ENCODE measurements around the gene MITF. TPM values are rescaled to one million over a fixed set of nuclear protein-coding genes. Genes with fewer than 3 reads are reported as not detected.

The MITF gene
- total RNA-seq, 2 experiments from 2014 or later, result 0.10 TPM; not detected in 1

DNA sequence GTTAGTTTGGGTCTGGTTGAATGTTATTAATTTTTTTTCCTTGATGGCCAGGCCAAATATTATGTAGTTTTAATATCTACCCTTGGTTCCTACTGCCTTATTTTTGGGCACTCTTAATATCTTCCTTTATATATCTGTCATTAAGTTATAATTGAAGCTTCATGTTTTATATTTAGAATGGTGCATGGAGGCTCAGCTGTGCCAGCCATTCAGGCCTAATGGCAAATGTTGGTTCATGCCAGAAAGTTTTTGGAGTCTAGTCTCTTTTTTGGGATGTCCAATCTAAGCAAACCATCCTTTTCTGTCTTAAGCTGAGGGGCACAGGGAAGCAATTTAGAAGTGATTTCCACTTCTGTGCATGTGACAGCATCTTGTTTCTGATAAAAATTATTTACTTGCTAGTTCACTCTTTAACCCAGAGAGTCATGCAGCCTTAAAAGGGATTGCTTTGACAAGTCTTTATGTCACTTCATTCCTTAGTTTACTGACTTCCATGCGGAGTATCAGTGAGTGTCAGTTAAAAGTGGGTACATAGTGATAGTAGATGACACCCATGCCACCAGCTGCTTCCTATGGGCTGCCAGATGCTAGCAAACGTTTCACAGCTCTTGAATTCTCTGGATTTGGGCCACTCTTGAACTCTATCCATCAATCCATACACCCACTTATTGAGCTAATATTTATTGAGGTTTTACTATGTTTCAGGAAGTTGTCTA, 33.0 kb downstream of the MITF start:
- Mint-ChIP-seq H3K4me3 (no peak overlapping the region), H3K36me3 (ENCODE audit: low read depth) (no peaks in the 10 kb centered on the region), H3K27me3 (no peaks in the 10 kb centered on the region), H3K9me3 (no peaks in the 10 kb centered on the region), H3K4me1 (no peaks in the 10 kb centered on the region), H3K27ac (no peak overlapping the region)
- no peak for DNase-seq
- CTCF ChIA-PET, result interaction anchor here (1.1 kb wide), 1 partner anchor 182 kb away, joined by 3 read pairs; no protein-coding TSS in a partner anchor
- POLR2A ChIA-PET, result no interaction called here

DNA sequence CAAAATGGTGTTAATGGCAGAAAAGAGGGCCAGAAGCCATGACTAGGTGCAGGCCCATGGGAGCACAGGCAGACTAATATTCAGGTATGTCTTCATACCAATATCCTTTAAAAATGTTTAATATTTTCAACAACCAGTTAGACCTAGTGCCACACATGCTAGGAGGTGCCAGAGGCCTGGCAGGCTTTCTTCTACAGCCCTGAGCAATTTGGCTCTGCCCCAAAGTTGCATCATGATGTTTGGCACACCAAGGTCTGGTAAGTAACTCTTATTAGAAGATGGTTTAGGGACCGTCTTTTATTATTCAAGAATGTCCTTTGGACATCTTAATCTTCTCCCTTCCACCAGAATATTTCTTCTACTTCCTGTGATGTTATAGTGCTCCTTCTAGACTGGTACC, 34.8 kb downstream of the MITF start:
- no peaks in the 10 kb centered on the region for H3K9me3 Mint-ChIP-seq
- no peak overlapping the region for H3K27ac Mint-ChIP-seq
- POLR2A ChIA-PET, result no interaction called here

DNA sequence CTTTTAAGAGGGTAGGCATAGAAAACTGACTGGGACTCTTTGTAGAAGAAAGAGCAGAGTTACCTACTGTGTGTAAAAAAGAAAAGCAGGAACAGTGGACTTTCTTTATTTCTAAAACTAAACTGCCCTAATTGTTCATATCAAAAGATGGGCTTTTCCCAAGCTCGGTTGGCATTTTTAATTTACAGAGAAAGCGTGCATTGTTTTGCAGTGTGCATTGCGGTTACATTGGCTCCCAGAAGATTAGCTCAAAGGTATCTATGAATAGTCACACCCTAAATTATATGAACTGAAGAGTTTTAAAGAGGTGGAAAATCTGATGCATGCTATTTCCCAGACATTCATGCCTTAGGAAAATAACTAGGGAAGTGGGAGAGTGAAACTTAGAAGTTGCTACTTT, 36.5 kb downstream of the MITF start:
- ChIA-PET POLR2A (no interaction called here), CTCF (no interaction called here)
- H3K27ac Mint-ChIP-seq, result no peak overlapping the region
- no peaks in the 10 kb centered on the region for H3K4me1 Mint-ChIP-seq
- no peak for DNase-seq
- H3K27me3 Mint-ChIP-seq, result no peaks in the 10 kb centered on the region
- no peaks in the 10 kb centered on the region for H3K36me3 Mint-ChIP-seq (ENCODE audit: low read depth)
- H3K4me3 Mint-ChIP-seq, result no peak overlapping the region
- no peaks in the 10 kb centered on the region for H3K9me3 Mint-ChIP-seq

More for the DNA sequence above, 34.8 kb downstream of the MITF start:
- no peaks in the 10 kb centered on the region for H3K27me3 Mint-ChIP-seq
- no peak overlapping the region for H3K4me3 Mint-ChIP-seq
- no peaks in the 10 kb centered on the region for H3K4me1 Mint-ChIP-seq
- H3K36me3 Mint-ChIP-seq (ENCODE audit: low read depth), result no peaks in the 10 kb centered on the region
- CTCF ChIA-PET, result no interaction called here
- DNase-seq, result no peak

DNA sequence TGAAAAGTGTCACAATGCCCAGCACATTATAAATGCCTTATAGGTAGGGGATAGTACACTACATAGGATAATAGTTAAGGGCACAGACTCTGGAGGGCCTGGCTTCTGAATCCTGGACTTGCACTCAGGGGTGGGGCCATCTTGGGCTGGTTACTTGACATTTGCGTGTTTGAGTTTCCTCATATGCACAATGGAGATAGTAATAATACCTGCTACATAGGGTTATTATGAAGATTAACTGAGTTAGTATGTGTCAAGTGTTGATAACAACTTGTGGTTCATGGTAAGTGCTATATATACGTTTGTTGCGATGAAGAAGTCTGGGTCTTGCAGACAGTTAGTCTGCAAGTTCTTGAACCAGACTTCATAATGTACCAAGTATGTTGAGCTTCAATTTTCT, 37.0 kb downstream of the MITF start:
- Mint-ChIP-seq H3K4me1 (no peaks in the 10 kb centered on the region), H3K9me3 (no peaks in the 10 kb centered on the region), H3K27ac (no peak overlapping the region), H3K27me3 (no peaks in the 10 kb centered on the region), H3K4me3 (no peak overlapping the region), H3K36me3 (ENCODE audit: low read depth) (no peaks in the 10 kb centered on the region)
- ChIA-PET CTCF (no interaction called here), POLR2A (no interaction called here)
- DNase-seq, result no peak

DNA sequence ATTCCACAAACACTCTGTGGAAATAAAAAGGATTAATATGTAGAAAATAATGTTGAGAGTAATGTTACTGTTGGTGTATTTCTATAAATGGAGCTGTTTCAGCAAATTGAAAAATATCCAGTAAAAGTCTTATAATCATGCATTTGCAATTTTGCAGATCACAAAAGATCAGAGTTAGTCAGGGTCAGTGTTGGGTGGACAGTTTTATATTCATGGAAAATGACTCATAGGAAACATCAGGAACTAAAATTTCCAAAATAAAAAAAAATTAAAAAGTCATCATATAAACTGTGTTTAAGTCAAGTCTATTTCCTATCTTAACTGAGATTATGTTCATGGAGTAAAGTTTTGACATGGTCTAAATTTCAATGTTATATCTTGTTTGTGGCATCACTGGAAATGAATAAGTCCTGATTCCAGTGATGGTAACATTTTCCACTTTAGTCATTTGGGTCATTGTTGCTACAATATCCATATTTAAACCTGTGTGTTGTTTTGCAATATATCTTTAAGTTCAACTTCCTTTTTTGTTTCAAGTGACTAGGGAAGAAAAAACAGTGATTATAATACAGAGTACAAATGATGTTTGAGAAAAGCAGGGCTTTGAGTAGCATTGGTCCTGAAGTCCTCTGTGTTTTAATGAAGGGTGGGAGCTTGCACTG, 37.8 kb downstream of the MITF start:
- no peaks in the 10 kb centered on the region for H3K4me1 Mint-ChIP-seq
- H3K4me3 Mint-ChIP-seq, result no peak overlapping the region
- ChIA-PET POLR2A (no interaction called here), CTCF (interaction anchor here (0.6 kb wide), 1 partner anchor 40 kb away, joined by 3 read pairs; no protein-coding TSS in a partner anchor)
- no peaks in the 10 kb centered on the region for H3K27me3 Mint-ChIP-seq
- DNase-seq, result no peak
- no peaks in the 10 kb centered on the region for H3K9me3 Mint-ChIP-seq
- no peak overlapping the region for H3K27ac Mint-ChIP-seq
- no peaks in the 10 kb centered on the region for H3K36me3 Mint-ChIP-seq (ENCODE audit: low read depth)

DNA sequence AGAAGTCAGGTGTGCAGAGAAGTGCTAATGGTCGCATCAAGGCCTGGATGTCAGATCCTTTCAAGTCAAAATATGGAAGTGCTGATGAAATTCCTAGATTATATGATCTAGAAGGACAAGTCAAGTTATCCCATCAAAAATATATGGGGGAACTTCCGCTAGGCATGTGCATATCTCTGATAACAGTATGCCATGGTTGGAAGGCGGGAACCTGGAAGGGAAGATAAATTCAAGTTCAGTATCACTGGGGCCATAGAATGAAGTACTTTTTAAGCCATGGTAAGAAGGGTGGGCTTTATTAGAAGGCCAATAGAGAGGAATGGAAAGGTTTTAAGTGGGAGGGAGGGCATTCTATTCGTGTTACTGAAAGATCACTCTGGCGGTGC, 38.3 kb downstream of the MITF start:
- ChIA-PET CTCF (interaction anchor here (0.6 kb wide), 1 partner anchor 39 kb away, joined by 3 read pairs; no protein-coding TSS in a partner anchor), POLR2A (no interaction called here)

DNA sequence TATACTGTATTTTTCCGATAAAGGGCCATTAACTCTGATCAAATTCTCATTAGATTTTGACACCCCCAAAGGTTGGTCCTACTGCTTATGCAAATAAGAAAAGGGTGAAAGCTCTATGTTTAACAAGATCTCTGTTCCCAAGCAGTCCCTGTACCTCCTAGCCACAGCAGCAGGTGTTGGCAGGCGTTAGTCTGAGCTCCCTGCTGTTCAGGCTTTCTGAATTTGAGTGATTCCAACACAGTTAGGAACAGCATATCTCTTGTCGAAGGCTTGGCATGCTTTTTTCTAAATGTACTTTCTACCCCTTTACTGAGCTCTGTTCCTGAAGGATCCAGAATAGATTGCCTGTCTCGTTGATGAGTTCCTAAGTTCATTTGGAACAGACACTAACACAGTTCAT, 42.3 kb downstream of the MITF start:
- no peaks in the 10 kb centered on the region for H3K36me3 Mint-ChIP-seq (ENCODE audit: low read depth)

More for the DNA sequence above, 38.3 kb downstream of the MITF start:
- Mint-ChIP-seq H3K9me3 (no peaks in the 10 kb centered on the region), H3K27me3 (no peaks in the 10 kb centered on the region), H3K36me3 (ENCODE audit: low read depth) (no peaks in the 10 kb centered on the region), H3K27ac (no peak overlapping the region), H3K4me3 (no peak overlapping the region), H3K4me1 (no peaks in the 10 kb centered on the region)
- no peak for DNase-seq

DNA sequence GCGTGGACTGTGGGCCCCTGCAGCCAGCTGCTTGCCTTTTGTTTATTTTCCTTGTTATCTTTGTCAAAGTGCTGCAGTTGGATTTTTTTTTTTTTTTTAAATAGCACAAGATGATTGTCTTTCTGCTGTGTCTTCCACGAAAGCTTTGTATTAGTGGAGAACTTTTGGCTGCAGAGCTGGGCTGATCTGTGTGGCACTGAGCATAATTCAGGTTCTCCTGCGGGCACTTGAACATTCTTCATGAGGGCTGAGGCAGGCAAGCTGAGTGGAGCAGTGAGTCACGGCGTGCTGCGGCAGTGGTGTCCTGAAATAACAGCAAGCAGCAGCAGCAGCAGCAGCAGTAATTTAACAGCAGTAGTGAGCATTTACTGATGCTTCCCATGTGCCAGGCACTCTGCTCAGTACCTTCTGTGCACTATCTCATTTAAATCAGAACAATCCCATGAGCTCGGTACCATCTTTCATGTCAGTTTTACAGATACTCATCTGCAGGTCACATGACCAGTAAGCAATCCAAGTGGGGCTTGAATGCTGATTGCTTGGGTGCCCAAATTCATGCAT, 45.8 kb downstream of the MITF start:
- Mint-ChIP-seq H3K36me3 (ENCODE audit: low read depth) (no peaks in the 10 kb centered on the region), H3K9me3 (no peaks in the 10 kb centered on the region), H3K4me3 (no peak overlapping the region), H3K4me1 (no peaks in the 10 kb centered on the region), H3K27ac (no peak overlapping the region), H3K27me3 (no peaks in the 10 kb centered on the region)
- ChIA-PET CTCF (no interaction called here), POLR2A (no interaction called here)
- no peak for DNase-seq

More for the DNA sequence above, 42.3 kb downstream of the MITF start:
- no peaks in the 10 kb centered on the region for H3K9me3 Mint-ChIP-seq
- H3K27me3 Mint-ChIP-seq, result no peaks in the 10 kb centered on the region
- H3K4me3 Mint-ChIP-seq, result no peak overlapping the region
- H3K4me1 Mint-ChIP-seq, result no peaks in the 10 kb centered on the region
- CTCF ChIA-PET, result no interaction called here
- POLR2A ChIA-PET, result no interaction called here
- no peak for DNase-seq
- H3K27ac Mint-ChIP-seq, result no peak overlapping the region

DNA sequence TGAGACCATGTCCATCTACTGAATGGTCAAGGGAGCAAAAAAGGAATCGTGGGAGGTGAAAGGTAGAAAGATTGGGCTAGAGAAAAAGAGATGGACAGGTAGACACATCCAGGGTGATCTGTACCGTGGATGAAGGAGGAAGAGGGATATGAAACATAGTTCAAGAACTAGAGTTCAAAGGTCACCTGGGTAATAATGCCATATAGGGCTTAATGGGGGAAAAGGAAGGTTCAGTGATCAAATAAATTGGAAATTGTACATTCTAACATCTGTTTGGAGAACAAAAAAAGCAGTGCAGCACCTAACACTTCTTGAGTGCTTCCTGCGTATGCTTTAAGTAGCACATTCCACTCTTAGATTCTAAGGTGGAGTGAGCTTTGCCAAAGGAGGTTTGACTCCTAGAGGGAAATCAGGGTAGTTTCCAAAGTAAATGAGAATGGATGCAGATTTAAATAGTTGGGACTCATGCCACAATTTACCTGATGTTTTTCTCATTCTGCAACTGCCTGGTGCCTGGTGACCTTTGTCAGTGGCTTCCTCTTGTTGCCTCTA, 46.6 kb downstream of the MITF start:
- Mint-ChIP-seq H3K27me3 (no peaks in the 10 kb centered on the region), H3K9me3 (no peaks in the 10 kb centered on the region), H3K27ac (no peak overlapping the region), H3K4me3 (no peak overlapping the region), H3K36me3 (ENCODE audit: low read depth) (no peaks in the 10 kb centered on the region), H3K4me1 (no peaks in the 10 kb centered on the region)
- no peak for DNase-seq
- ChIA-PET CTCF (no interaction called here), POLR2A (no interaction called here)

DNA sequence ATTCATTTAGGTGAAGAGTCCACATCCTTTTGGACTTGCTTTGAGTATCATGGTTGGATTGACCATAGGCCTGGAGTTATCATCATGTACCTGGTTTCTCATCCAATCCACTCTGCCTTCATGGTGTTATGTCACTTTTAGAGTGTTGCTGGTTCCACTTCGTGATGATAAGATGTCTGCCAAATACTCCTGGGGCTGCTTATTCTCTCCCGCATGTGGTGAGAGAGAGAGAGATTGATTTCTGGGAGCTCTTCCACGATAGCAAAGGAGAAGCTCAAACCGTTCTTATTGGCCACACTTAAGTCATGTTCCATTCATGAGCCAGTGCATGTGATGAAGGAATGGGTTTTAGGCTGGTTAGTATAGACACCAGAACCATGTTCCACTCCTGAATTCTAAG, 47.6 kb downstream of the MITF start:
- H3K27ac Mint-ChIP-seq, result no peak overlapping the region
- H3K4me3 Mint-ChIP-seq, result no peak overlapping the region
- ChIA-PET POLR2A (no interaction called here), CTCF (no interaction called here)
- no peaks in the 10 kb centered on the region for H3K9me3 Mint-ChIP-seq
- DNase-seq, result no peak
- H3K27me3 Mint-ChIP-seq, result no peaks in the 10 kb centered on the region
- no peaks in the 10 kb centered on the region for H3K36me3 Mint-ChIP-seq (ENCODE audit: low read depth)
- no peaks in the 10 kb centered on the region for H3K4me1 Mint-ChIP-seq

DNA sequence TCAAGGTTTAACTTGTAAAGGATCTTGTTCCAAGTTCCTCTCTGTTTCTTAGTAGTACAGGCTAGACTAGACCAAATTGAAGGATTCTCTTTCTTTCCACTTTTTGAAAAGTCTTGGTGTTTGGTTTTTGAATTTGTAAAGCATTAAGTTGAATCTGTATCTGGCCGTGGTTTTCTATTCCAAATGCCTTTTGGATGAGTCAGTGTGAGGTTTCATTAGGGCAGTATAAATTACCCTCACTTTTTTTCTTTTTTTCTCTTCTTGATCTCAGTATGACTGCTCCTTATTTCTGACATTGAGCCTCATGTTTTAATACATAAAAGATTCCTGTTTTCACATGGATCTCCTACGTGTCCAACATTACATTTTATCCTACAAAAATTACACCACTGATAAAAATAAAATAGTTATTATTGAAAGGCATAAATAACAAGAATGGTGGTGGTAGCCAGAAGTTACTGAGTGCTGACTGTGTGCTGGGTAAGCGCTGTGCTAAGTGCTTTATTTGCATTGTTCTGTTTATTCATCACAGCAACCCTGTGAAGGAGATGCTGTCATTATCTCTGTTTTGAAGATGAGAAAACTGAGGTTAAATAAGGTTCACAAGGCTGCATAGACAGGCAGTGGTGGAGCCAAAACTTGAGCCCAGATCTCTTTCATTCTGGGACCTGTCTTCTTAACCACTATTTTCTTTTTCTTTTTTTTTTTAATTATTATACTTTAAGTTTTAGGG, 48.3 kb downstream of the MITF start:
- Mint-ChIP-seq H3K4me1 (no peaks in the 10 kb centered on the region), H3K4me3 (no peak overlapping the region), H3K27ac (no peak overlapping the region), H3K27me3 (no peaks in the 10 kb centered on the region), H3K36me3 (ENCODE audit: low read depth) (no peaks in the 10 kb centered on the region), H3K9me3 (no peaks in the 10 kb centered on the region)
- ChIA-PET CTCF (no interaction called here), POLR2A (no interaction called here)
- no peak for DNase-seq

DNA sequence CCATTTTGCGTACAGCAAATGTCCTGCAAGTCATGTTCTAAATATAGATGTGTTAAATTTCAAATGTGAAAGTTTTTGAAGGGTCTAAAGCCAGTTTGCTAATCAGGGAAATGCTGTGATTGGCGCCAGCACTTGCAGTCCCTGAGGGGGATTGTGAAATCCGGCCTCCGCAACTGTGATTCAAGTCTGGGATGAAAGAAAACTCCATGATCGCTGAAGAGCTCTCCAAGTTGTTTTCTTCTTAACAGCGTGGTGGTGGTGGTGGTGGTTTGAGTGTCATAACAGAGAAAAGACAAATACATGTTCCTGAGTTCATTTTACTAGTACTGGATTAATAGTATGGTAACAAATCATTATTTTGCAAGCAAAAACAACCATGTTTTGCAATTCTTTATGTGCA, 51.8 kb downstream of the MITF start:
- H3K27ac Mint-ChIP-seq, result no peak overlapping the region
- DNase-seq, result no peak
- ChIA-PET POLR2A (no interaction called here), CTCF (no interaction called here)
- H3K4me1 Mint-ChIP-seq, result no peaks in the 10 kb centered on the region
- no peaks in the 10 kb centered on the region for H3K27me3 Mint-ChIP-seq
- H3K4me3 Mint-ChIP-seq, result no peak overlapping the region
- no peaks in the 10 kb centered on the region for H3K9me3 Mint-ChIP-seq
- H3K36me3 Mint-ChIP-seq (ENCODE audit: low read depth), result no peaks in the 10 kb centered on the region

DNA sequence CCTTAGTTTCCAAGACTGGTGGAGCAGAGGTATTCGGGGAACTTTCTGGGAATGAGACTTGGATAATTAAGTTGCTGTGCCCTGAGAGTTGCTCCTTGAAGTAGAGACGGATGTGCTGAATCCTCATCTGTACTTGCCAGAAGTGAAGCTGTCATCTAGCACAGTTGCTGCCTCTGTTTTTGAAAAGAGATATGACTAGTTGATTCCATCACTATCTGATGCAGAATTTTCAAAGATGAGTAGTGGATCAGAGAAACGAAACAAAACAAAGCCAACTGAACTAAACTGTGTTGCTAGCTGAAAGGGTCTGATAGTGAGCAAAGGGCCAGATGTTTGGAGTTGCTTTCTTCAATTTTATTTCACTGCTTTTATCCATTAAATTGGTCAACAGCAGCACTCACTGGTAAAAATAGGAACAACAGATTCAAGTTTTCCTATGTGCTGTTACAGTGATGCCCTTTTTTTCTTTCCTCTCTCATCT, 52.7 kb downstream of the MITF start:
- Mint-ChIP-seq H3K9me3 (no peaks in the 10 kb centered on the region), H3K36me3 (ENCODE audit: low read depth) (no peaks in the 10 kb centered on the region), H3K4me3 (no peak overlapping the region), H3K27ac (no peak overlapping the region), H3K4me1 (no peaks in the 10 kb centered on the region), H3K27me3 (no peaks in the 10 kb centered on the region)
- ChIA-PET POLR2A (no interaction called here), CTCF (no interaction called here)
- DNase-seq, result no peak
